ENCODE measurements around the gene FFAR2.
A peak's percentile ranks its signal among the peaks of the same experiment; 100 is the strongest.

Gene FFAR2

GRCh38 chr19:35478794-35479677, 31.0 kb downstream of the FFAR2 start:
- no peak for TF ChIP-seq CTCF (IDR thresholded peaks at IDR 0.05; ENCODE audit: extremely low read depth, missing control alignments)
- DNase-seq (ENCODE audit: low spot score), result no peak

GRCh38 chr19:35483089-35483488, 35.0 kb downstream of the FFAR2 start:
- no peak for TF ChIP-seq CTCF (IDR thresholded peaks at IDR 0.05; ENCODE audit: extremely low read depth, missing control alignments)
- DNase-seq (ENCODE audit: low spot score), result no peak

- DNase-seq (ENCODE audit: low spot score), result peak; percentile 82
Observed at GRCh38 chr19:35484252-35485036, 36.4 kb downstream of the FFAR2 start.

GRCh38 chr19:35486268-35486708, 38.2 kb downstream of the FFAR2 start:
- TF ChIP-seq CTCF (IDR thresholded peaks at IDR 0.05; ENCODE audit: extremely low read depth, missing control alignments), result no peak
- DNase-seq (ENCODE audit: low spot score), result no peak

More at GRCh38 chr19:35484252-35485036, 36.4 kb downstream of the FFAR2 start:
- no peak for TF ChIP-seq CTCF (IDR thresholded peaks at IDR 0.05; ENCODE audit: extremely low read depth, missing control alignments)

- no peak for TF ChIP-seq CTCF (IDR thresholded peaks at IDR 0.05; ENCODE audit: extremely low read depth, missing control alignments)
- no peak for DNase-seq (ENCODE audit: low spot score)
Observed at GRCh38 chr19:35487656-35488182, 39.7 kb downstream of the FFAR2 start.

- no peak for DNase-seq (ENCODE audit: low spot score)
Observed at GRCh38 chr19:35488677-35489076, 40.6 kb downstream of the FFAR2 start.

More at GRCh38 chr19:35488677-35489076, 40.6 kb downstream of the FFAR2 start:
- TF ChIP-seq CTCF (IDR thresholded peaks at IDR 0.05; ENCODE audit: extremely low read depth, missing control alignments), result no peak

All from GM20000 (cell line).